SK-N-MC (cell line): ENCODE data around the gene PZP.

Experiments
- EZH2 ChIP-seq: fragments of 200-600 bp; sonication (generic); IDR thresholded peaks from one replicate; pipeline ENCODE4 v1.6.1; 2017; ENCODE audit warnings: antibody characterized with exemption
- FOXP2 ChIP-seq: optimal IDR thresholded peaks from 2 replicates; pipeline ENCODE3; 2011; ENCODE audit warnings: mild to moderate bottlenecking, moderate library complexity; ENCODE audit not compliant: insufficient read depth; ENCODE audit errors: extremely low read length, control extremely low read depth
- POLR2AphosphoS5 ChIP-seq: IDR thresholded peaks from 2 replicates; pipeline ENCODE4 v1.6.1; 2012; ENCODE audit warnings: mild to moderate bottlenecking, low read depth, low read length, borderline replicate concordance

- TF ChIP-seq POLR2AphosphoS5 (no peak), EZH2 (no peak), FOXP2 (no peak)
Observed at GRCh38 chr12:9109737-9110491, 98.3 kb downstream of the PZP start.
